Effector CD8-positive, alpha-beta T cell (primary cell): Measurements from ENCODE around the gene KRT16.
"Not testable (repeated sequence)": the region's sequence is repeated elsewhere in the genome, so short reads cannot be mapped to it uniquely, and the experiment has no call there.

Source experiments
- DNase-seq: peaks from one replicate; lab custom pipeline; 2025; lab: John Stamatoyannopoulos, UW

Gene KRT16

DNA sequence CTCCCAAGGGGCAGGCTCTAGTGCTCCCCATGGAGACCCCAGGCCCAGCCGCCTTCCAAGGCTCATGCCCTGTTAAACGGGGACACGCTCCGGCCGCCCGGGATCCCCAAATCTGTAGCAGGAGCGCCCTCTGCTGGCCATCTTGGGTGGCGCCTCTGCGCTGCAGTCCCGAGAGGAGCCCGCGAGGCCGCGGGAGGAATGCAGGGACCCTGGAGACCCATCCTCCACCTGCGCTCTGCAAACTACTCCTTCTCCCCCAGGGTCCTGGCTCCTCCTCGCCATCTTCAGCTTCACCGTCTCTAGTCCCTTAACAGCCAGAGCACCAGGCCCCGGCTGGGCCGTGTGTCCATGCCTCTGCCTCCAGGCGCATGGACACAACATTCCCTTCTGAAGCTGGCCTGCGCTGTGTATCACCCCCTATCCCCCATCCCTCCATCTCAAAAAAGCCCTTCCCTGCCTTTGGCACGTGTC, 35.4 kb upstream of the KRT16 start:
- peak; percentile 87 for DNase-seq

DNA sequence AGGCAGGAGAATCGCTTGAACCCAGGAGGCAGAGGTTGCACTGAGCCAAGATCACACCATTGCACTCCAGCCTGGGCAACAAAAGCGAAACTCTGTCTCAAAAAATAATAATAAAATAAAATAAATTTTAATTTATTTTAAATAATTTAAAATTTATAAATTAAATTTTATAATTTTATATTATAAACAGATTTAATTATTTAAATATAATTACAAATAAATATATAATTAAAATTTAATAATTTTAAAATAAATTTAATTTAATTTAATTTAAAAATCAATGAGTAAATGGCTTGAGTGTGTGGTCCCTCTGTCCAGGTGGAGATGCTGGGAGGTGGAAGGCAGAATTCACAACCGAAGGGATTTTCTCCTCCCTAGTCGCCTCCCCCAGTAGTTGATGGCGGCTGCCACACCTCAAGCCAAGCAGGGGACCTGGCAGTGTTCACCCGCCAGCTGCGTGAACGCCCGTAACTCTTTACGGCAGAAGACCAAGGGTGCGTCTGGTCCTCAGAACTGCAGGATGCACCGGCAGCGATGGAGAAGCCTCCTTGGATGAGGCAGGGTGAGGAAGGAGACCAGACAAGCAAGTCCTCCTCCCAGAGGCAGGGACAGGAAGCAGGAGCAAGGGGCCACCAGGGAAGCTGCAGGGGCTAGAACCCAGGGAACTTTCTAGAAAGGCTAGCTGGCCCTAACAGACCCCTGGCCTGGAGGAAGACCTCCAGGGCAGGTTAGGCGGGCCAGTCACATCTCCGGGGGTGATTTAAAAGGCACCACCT, 34.7 kb upstream of the KRT16 start:
- DNase-seq: no peak

DNA sequence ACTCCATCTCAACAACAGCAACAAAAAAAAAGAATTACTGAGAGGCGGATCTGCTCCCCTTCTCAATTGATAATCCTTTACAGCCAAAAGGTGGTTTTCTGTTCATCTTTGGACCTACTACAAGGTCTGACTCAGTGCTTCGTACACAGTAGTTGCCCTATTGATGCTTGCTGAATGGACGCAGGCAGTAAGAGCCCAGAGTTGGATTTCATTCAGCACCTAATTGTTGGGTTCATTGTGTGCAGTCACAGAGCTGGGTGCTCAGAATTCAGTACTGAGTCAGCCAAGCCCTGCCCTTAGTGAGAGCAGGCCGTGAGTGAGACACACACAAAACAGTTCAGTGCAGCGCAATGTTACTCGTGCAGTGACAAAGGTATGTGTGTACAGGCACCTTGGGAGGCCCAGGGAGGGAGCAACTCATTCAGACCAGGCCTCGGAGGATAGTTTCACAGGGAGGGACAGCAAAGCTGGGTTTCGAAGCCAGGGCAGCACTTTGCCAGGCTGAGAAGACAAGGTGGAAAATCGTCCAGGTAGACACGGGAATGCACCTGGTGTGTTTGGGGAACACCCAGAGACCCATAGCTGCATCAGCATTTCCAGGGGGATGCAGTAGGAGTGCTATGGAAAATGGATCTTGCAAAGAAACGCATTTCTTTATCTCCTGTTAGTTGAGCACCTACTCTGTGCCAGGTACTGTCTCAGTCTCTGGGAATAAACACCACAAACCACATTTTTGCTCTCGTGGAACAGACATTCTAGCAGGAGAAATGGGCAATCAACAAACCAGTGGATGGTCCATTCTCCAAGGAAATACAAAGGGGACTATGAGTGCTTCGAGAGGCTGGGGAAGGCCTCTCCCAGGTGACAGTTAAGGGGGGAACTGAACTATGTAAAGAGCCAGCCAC, 29.9 kb upstream of the KRT16 start:
- DNase-seq: no peak

DNA sequence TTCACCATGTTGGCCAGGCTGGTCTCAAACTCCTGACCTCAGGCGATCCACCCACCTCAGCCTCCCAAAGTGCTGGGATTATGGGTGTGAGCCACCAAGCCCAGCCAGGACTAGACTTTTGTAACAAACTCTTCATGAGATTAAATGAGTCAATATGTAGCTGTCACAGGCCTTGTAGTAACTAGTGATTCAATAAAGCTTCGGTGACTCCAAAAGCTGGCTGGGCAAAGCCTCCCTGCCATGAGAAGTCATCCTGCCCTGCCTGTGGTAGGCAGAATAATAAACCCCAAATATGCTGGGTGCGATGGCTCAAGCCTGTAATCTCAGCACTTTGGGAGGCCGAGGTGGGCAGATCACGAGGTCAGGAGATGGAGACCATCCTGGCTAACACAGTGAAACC, 28.0 kb upstream of the KRT16 start:
- not testable (repeated sequence) for DNase-seq

DNA sequence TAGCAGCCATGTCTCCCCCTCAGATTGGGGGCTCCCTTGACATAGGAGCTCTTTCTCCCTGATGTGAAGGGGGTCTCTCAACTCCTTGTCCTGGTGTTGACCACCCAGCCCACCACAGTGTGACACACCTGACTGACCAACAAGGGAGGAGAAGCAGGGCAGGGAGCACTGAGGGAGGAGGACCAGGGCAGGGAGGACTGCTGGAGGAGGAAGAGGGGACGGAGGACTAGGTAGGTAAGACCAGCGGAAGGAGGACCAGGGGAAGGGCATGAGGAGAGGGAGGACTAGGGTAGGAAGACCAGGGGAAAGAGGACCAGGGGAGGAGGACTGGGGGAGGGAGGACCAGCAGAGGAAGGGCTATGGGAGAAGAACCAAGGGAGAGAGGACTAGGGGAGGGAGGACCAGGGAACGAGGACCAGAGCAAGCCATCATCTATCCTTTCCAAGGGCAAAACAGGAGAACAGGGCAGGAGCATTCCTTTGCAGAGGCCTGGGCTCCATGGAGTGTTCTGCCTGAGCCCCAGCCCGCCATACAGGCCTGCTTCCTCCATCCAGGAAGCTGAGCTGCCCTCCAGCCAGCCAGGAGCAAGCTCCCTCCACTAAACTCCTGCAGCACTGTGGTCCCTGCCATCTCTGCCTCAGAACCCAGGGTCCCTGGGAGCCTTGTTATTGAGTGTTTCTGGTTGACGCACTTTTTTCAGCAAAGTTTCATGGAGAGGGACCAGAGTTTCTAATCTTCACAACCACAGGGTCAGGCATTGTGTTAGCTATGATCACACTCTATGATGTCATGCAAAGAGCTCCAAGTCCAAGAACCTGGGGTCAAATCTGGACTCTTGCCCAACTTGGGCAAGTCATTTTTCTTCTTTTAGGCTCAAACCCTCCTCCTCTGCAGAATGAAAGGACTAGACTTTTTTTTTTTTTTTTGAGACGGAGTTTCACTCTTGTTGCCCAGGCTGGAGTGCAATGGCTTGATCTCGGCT, 27.2 kb upstream of the KRT16 start:
- no peak for DNase-seq

DNA sequence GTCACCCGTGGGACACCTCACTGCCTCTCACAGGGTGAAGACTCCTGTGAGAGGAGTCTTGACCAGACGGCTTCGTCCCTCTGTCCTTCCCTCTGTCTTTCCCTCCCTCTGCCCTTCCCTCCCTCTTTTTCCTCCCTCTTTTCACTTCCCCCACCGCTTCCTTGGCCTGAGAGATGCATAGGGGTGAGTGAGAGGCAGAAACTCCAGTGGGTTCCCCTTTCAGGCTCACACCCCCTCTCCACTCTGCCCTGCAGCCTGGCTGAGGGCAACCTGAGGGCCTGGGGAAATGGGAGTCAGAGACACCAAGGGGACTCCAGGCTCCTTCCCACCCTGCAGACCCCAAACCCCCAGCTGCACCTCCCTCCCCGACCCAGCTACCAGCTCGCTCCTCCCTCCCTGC, 26.4 kb upstream of the KRT16 start:
- DNase-seq: no peak

DNA sequence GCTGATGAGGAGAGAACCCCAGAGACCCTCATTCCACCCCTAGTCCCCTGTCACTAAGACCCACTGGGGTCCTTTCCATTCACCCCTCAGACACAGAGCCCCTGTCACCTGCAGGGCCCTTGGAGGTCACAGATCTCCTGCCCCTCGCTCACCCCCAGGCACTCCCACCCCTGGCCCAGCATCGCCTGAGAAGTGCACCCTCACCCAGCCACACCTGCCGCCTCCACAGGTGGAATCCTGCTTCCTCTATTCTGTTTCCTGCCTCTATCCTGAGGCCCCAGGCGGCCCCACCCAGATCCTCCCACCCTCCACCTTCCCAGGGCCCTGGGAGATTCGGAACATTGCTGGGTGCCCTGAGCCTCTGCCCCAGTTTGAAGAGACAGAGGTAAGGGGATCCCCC, 25.6 kb upstream of the KRT16 start:
- no peak for DNase-seq

DNA sequence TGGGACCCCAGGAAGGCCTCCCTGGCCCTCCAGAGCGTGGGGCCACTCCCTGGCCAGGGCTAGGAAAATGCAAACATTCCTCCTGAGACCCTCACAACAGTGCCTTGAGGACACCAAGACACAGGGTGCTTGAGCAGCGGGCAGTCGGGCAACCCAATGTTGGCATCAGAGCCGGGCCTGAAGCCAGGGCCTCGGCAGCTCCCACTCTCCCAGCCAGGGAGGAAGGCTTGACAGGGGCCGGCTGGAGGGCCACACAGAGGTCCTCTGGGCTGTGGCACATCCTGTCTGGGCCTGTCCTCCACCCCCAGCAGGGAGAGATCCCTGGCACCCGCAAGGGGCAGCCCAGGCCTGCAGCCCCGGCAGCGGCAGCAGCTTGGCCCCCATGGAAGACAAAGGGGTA, 24.1 kb upstream of the KRT16 start:
- no peak for DNase-seq

DNA sequence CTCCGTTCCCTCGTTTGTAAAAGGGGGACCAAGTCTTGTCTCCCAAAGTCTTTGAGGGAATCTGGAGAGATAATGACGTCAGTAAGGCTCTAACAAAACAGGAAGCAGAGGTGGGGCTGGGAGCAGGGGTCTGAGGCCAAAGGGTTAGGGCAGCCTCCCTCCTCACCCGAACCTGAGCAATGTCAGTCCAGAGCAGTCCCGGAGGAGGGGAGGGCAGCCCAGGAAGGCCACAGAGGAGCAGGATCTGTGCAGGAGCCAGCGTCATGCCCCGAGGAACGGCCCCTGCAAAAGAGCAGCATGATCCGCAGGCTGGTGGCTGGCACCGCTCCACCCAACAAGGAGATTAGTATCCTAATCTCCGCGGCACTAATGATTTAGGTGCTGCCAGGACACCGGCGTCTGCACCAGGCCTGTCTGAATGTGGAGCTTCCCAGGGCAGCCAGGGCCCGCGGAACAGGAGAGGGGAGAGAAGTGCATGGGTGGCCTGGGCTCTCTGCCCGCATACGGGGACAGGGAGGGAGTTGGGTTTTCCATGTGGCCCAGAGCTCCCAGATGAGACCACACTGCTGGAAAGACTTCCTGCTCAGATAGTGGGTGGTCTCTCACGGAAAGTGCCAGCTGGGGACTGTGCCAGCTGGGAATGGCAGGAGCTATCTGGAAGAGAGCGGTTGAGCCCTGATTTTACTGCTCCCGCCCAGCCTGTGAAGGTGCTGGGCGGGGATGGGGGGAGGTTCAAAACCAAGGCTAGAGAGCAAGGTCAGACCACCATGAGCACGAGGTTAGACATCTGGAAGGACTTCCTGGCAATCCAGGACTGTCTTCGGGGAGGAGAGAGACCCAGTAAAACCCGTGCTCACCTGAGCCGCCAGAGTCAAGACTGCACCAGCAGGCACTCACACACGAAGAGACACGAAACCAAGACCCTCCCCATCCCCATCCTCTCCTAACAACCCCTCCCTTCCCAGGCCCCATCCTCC, 22.8 kb upstream of the KRT16 start:
- DNase-seq: no peak

DNA sequence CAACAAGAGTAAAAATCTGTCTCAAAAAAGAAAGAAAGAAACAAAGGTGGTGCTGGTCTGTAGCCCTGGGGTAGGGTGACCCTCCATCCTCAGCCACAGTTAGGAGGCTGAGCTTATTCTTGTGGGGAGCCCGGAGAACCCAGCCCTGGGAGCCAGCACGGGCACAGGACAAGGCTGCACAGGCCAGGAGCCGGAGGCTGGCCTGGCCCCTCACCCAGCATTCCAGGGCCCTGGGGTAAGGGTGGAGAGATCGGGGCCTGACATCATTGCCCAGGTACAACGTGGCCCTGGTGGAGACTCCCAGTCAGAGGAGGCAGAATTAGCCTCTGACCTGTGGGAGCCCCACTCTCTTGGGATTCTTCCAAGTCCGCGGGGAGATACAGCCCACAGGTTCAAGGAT, 22.1 kb upstream of the KRT16 start:
- no peak for DNase-seq

DNA sequence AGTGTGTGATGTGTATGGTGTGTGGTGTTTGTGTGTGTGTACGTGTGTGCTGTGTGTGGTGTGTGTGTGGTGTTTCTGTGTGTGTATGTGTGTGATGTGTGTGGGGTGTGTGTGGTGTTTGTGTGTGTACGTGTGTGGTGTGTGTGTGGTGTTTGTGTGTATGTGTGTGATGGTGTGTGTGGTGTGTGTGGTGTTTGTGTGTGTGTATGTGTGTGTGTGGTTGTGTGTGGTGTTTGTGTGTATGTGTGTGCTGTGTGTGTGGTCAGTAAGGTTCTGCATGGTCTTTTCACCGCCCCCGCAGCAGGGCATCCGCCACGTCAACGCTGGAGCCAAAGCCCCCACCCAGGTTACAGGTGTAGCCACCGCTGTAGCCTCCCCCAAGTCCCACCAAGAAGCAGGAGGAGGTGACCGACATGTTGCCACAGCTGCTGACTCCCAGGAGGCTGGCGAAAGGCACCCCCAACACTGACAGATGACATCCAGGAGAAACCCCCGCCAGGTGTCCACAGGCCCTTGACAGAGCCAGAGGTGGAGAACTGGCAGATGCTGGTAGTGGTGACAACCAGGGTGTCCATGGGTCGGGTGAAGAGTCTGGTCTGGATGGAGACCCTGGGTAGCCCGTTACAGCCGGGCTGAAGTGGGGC, 21.1 kb upstream of the KRT16 start:
- DNase-seq: no peak

DNA sequence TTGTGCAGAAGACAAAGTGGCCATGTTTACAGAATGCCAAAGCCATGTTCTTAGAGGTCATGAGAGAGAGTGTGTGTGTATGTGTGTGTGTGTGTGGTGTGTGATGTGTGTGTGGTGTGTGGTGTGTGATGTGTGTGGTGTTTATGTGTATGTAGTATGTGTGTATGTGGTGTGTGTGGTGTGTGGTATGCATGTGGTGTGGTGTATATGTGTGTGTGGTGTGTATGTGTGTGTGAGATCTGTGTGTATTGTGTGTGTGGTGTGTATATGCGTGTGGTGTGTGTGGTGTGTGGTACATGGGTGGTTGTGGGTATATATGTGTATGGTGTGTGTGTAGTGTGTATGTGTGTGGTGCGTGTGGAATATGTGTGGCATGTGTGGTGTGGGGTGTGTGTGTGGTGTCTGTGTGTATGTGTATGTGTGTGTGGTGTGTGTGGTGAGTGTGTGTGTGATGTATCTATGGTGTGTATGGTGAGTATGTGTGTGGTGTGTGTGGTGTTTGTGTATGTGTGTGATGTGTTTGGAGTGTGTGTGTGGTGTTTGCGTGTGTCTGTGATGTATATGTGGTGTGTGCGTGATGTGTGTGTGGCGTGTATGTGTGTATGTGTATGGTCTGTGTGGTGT, 20.0 kb upstream of the KRT16 start:
- DNase-seq: no peak

DNA sequence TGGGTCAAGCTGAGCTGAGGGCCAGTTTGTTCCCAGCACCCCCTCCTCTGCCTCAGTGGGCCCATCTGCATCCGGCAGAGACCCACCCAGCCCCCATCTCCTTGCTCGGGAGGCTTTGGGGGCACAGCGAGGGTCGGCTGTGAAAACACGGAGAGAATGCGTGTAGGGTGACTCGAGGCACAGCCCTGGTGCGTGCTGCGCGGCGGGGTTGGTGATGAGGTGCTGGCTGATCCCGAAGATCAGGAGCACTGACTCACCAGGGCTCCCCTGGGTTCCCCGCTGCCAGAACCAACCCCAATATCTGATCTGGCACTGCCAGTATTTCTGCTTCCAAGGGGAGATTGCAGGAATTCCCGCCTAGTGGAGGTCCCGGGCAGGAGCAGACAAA, 19.3 kb upstream of the KRT16 start:
- no peak for DNase-seq

DNA sequence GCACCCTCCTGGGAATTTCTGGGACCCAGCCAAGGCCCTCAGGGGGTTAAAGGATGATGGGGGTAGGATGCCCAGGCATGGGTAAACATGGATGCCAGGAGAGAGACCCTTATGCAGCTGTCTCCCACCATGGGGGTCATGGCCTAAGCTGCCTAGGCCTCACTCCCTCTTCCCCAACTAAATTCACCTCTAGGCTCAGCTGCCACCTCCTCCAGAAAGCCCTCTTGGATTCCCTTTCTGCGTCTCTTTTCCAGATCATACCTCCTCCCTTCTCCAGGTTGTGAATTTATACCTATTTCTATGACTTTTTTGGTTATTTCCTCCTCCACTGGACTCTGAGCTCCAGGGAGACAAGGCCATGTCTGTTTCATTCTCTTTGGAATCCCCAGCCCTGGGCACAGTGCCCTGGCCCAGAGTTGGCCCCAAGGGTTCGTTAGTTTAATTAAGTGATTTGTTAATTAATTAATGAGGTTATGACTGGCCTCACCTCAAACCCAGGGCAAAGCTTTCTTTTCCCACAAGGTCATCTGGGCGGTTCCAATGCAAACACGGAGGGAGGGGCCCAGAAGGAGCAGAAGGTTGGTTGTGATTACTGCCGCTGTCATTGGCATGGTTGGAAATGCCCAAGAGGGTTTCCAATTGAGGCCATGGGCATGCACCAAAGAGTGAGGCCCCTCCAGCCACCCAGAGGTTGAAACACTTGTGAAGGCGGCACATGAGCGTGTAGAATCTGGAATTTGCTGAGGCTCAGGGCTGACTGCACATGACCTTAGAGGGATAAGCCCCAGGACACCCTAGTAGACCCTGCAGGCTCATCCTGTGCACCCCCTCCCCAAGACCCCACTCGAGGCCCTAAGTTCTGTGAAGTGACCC, 18.7 kb upstream of the KRT16 start:
- no peak for DNase-seq

DNA sequence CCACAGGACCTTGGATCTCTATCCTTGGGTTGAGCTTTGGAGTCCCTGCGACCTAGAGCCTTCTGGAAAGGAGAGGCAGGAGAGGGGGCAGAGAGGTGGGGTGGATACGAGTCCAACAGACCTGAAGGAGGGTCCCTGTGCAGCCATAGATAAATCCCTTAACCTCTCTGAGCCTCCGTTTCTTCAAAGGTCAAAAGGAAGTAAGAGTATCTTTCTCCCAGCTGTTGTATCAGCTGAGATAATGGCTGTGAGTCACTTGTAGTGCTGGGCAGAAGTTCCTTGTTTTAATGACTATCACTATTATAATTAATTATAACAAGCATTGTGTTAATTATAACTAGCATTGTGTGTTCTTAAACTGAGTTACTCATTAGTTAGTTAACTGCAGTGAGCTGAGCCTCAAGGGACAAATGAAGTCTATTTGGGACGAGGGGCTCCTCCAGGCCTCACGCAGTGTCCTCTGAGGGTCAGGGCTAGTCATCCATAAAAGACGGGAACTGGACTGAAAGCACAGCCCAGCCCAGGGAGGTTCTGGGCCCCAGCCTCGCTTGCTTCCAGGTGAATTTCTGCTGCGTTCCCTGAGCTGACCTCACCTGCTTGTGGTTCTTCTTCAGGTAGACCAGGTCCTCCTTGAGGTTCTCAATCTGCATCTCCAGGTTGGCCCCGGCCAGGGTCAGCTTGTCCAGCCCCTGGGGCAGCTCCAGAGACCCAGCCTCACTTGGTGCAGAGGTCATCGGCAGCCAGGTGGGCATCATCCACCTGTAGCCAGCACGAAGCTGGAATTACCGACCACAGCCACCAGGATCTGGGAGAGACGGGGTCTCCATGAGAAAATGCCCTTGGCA, 17.5 kb upstream of the KRT16 start:
- no peak for DNase-seq

DNA sequence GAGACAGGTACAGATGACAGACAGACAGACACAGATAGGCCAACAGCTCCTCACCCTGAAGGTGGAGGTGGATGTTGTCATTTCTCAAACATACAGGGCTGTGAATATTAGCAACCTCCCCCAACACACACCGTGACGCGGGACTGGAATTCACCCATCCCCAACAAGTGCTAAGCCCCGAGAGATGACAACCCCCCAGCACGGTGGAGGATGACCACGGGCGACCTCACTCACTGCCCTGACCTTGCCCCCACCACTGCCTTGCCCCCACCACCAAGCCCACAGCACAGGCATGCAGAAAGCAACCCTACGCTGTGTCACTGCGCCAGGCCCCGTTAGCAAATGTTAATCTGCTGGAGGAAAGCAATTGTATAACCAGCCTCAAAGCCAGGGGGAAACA, 16.7 kb upstream of the KRT16 start:
- no peak for DNase-seq

DNA sequence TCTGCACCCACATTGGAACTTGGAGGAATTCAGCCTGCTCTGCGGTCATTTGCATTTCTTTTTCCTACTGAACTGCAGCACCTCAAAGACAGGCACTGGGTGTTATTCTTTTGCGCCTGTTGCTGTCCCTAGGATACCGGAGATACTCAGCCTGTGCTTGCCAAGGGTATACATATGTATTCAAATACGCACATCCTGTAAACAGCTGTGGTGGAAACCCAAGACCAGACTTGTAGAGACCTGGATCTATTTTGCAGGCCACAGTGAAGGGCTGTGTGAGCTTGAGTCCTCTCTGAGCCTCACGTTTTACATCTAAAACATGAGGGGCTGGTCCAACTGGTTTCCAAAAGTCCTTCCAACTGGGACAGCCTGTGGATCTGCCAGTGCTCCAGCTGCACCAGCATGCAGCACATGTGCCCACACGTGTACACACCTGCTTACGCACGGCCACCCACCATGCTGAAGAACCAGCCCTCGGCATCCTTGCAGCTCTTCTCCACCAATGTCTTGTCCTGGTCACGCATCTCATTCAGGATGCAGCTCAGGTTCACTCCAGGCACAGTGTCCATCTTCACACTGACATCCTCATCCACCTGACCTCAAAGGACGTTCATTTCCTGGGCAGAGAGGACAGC, 16.2 kb upstream of the KRT16 start:
- not testable (repeated sequence) for DNase-seq

DNA sequence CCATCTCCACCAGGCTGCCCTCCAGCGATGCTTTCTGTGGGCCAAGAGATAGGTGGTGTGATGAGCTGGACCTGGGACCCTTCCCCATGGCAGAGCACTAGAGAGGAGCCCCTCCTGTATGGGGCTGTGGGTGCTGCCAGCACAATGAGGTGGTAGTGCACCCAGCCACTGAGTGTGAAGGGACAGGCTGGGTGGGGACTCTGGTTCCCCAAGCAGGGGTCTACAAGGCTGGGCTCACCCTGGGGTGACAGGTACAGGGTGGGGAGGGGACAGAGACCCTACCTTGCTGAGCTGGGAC, 15.5 kb upstream of the KRT16 start:
- not testable (repeated sequence) for DNase-seq
